ENCODE data around the gene BHLHA15.

BHLHA15 gene

GRCh38 chr7:98174334-98175259, 36.6 kb upstream of the BHLHA15 start:
- no peak overlapping the region for H3K27ac ChIP-seq
- TF ChIP-seq, protein P1, sequence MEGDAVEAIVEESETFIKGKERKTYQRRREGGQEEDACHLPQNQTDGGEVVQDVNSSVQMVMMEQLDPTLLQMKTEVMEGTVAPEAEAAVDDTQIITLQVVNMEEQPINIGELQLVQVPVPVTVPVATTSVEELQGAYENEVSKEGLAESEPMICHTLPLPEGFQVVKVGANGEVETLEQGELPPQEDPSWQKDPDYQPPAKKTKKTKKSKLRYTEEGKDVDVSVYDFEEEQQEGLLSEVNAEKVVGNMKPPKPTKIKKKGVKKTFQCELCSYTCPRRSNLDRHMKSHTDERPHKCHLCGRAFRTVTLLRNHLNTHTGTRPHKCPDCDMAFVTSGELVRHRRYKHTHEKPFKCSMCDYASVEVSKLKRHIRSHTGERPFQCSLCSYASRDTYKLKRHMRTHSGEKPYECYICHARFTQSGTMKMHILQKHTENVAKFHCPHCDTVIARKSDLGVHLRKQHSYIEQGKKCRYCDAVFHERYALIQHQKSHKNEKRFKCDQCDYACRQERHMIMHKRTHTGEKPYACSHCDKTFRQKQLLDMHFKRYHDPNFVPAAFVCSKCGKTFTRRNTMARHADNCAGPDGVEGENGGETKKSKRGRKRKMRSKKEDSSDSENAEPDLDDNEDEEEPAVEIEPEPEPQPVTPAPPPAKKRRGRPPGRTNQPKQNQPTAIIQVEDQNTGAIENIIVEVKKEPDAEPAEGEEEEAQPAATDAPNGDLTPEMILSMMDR (conservative IDR thresholded peaks at IDR 0.05; ENCODE audit: low read depth) = no peak
- ChIA-PET CTCF (interaction anchor here (1.3 kb wide), 1 partner anchor 153 kb away, joined by 5 read pairs; no protein-coding TSS in a partner anchor), POLR2A (ENCODE audit: low non-redundant PET) (interaction anchor here (0.6 kb wide), 1 partner anchor 442 kb away, joined by 4 read pairs; the partner anchor contains the start of gene NPTX2)
- DNase-seq (ENCODE audit: low spot score) = no peak

DNA sequence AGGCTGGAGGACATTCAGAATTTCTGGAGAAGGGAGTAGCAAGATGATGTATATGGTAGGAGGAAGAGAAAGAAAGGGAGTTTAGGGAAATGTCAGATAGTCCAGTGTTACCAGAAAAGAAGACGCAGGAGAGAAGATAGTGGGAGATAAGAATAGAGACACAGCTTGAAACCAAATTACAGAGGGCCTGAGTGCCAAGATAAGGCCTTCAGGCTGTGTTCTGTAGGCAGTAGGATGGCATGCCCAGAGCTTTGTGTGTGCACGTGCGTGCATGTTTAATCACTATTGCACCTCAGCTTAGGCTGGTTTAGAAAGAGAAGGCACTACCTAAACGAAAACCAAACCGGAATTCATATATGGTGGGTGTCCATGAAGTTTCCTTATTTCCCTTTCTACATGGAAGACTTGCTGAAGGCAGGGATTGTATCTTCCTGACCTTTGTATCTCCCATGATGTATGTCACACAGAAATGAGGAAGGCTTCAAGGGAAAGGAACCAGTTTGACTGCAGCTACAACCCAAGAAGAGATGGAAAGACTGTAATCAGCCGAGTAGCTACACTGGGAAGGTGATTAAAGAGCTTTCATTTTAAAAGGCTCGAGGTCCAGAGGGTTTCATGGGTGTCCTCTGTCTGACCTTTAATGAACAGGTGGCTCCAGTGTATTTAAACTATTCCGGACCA, 35.8 kb upstream of the BHLHA15 start:
- TF ChIP-seq, protein P1 (conservative IDR thresholded peaks at IDR 0.05; ENCODE audit: low read depth) = no peak
- no peak overlapping the region for H3K27ac ChIP-seq
- CTCF ChIA-PET = no interaction called here
- POLR2A ChIA-PET (ENCODE audit: low non-redundant PET) = no interaction called here
- no peak for DNase-seq (ENCODE audit: low spot score)

GRCh38 chr7:98177553-98177952, 33.7 kb upstream of the BHLHA15 start:
- ChIA-PET POLR2A (ENCODE audit: low non-redundant PET) (no interaction called here), CTCF (interaction anchor here (1.1 to 3.3 kb wide), 2 partner anchors 9 to 156 kb away, joined by 4 to 9 read pairs; no protein-coding TSS in a partner anchor)
- H3K27ac ChIP-seq = no peak overlapping the region
- TF ChIP-seq, protein P1 (conservative IDR thresholded peaks at IDR 0.05; ENCODE audit: low read depth) = no peak
- no peak for DNase-seq (ENCODE audit: low spot score)

DNA sequence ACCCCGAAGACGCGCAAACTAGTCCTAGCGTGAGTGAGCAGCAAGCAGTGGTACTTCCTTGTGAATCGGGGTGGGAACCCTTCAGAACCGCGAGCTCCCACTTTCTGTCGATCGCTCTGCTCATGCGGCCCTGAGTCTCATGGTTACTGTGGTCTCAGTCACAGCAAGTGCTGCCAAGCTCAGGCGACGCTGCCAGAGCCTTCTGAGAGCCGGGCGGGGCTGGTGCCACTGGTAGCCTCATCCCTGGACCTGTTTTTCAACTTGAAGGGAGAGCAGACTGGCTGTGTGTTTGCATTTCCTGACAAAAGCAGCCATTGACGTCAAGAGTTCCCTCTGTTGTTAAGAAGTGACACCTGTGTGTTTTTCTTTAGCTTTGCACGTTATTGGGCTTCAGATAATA, 32.9 kb upstream of the BHLHA15 start:
- H3K27ac ChIP-seq = no peak overlapping the region
- no peak for DNase-seq (ENCODE audit: low spot score)
- CTCF ChIA-PET = interaction anchor here (3.3 kb wide), 1 partner anchor 157 kb away, joined by 9 read pairs; no protein-coding TSS in a partner anchor
- POLR2A ChIA-PET (ENCODE audit: low non-redundant PET) = no interaction called here
- TF ChIP-seq, protein P1 (conservative IDR thresholded peaks at IDR 0.05; ENCODE audit: low read depth) = no peak

- POLR2A ChIA-PET (ENCODE audit: low non-redundant PET) = no interaction called here
- TF ChIP-seq, protein P1 (conservative IDR thresholded peaks at IDR 0.05; ENCODE audit: low read depth) = no peak
- CTCF ChIA-PET = interaction anchor here (1.4 to 3.3 kb wide), 2 partner anchors 10 to 158 kb away, joined by 3 to 9 read pairs; no protein-coding TSS in a partner anchor
- H3K27ac ChIP-seq = no peak overlapping the region; the same call in 1 of the 2 replicates
- no peak for DNase-seq (ENCODE audit: low spot score)
Observed at GRCh38 chr7:98178762-98179490, 32.3 kb upstream of the BHLHA15 start.

DNA sequence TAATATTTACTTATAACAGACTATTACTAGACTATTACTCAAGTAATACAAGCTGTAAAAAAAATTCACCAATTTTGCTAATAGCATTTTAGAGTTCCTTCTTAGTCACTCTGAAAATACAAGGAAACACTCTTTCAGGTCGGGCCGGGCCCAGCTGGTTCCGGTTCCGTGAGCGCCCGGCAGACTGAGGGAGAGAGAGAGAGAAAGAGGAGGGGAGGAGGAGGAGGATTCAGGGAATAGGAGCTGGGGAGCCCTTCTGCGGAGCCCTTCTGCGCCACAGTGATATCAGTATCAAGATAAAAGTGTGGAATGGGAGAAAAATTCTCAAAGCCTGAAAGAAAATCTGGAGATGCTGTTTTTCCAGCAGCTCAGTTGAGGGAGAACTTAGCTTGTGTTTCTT, 30.5 kb upstream of the BHLHA15 start:
- DNase-seq (ENCODE audit: low spot score) = no peak
- no peak overlapping the region for H3K27ac ChIP-seq
- ChIA-PET CTCF (interaction anchor here (1.4 to 3.3 kb wide), 2 partner anchors 12 to 160 kb away, joined by 3 to 9 read pairs; no protein-coding TSS in a partner anchor), POLR2A (ENCODE audit: low non-redundant PET) (no interaction called here)
- TF ChIP-seq, protein P1 (conservative IDR thresholded peaks at IDR 0.05; ENCODE audit: low read depth) = no peak
